Gastrocnemius medialis (tissue), 4 donors: ENCODE results near the gene CLDN18.

Experiments
- POLR2A ChIP-seq, 2 donors: fragments of 450-650 bp; IDR thresholded peaks; one replicate each; pipeline ENCODE4 v1.6.1; 2017; ENCODE audit warnings: antibody characterized with exemption in 2 of 2, mild to moderate bottlenecking in 2 of 2, moderate library complexity in 2 of 2
- TF ChIP-seq, protein P1 (sequence below), 5 experiments: fragments of 450-650 bp in 3 of 5; fragments of 200-600 bp in 2 of 5; sonication (generic) in 2 of 5; IDR thresholded peaks in 4 of 5; conservative IDR thresholded peaks in 1 of 5; 1 replicate in 4 of 5; 2 replicates in 1 of 5; pipeline ENCODE4 v1.5.1; 2016 to 2019; ENCODE audit warnings: antibody characterized with exemption in 5 of 5, mild to moderate bottlenecking in 3 of 5, moderate library complexity in 3 of 5

DNA sequence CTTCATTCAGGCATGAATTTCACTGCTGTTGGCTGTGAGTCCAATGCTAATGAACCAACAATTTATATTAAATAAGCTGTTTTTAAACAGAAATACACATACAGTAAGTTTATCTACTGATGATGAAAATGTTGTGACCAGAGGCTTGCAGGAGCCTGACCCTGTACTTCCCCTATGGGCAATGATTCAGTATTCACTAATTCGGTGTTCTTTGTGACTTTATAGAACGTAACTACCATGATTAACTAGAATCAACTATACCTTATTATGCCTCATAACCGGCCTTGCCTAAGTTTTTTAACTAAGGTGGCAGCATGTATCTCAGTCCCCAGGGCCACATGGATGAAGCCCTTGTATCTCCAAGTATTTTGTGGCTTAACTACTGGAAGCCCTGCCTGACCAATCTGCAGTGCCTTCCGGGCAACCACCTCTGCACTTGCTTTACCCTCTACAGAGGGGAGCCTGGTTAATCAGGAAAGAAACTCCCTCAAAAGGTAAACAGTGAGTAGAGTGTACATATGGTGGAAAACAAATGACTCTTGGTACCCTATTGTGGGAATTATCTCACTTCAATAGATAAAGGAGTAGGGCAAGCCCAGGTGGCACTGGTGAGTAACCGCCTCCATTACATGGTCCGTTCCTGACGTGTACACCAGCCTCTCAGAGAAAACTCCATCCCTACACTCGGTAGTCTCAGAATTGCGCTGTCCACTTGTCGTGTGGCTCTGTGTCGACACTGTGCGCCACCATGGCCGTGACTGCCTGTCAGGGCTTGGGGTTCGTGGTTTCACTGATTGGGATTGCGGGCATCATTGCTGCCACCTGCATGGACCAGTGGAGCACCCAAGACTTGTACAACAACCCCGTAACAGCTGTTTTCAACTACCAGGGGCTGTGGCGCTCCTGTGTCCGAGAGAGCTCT lies 11.6 kb upstream of the CLDN18 start:
- TF ChIP-seq, protein P1, sequence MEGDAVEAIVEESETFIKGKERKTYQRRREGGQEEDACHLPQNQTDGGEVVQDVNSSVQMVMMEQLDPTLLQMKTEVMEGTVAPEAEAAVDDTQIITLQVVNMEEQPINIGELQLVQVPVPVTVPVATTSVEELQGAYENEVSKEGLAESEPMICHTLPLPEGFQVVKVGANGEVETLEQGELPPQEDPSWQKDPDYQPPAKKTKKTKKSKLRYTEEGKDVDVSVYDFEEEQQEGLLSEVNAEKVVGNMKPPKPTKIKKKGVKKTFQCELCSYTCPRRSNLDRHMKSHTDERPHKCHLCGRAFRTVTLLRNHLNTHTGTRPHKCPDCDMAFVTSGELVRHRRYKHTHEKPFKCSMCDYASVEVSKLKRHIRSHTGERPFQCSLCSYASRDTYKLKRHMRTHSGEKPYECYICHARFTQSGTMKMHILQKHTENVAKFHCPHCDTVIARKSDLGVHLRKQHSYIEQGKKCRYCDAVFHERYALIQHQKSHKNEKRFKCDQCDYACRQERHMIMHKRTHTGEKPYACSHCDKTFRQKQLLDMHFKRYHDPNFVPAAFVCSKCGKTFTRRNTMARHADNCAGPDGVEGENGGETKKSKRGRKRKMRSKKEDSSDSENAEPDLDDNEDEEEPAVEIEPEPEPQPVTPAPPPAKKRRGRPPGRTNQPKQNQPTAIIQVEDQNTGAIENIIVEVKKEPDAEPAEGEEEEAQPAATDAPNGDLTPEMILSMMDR (IDR thresholded peaks at IDR 0.05 in 4 of 5, conservative IDR thresholded peaks at IDR 0.05 in 1 of 5): no peak
- no peak for TF ChIP-seq POLR2A (IDR thresholded peaks at IDR 0.05)
